K562 (cell line): Measurements from ENCODE around the gene NCOA3. TPM values are rescaled to one million over a fixed set of nuclear protein-coding genes. Genes with fewer than 3 reads are reported as not detected.
A peak's percentile ranks its signal among the peaks of the same experiment; 100 is the strongest.

Experiments
- ATAC-seq: fragments of 200-7000 bp; cut with Tn5 transposase; 3 replicates; pipeline ENCODE4 v1.9.1; 2020; ENCODE audit warnings: moderate library complexity
- BruUV-seq: library from RNA; stranded (reverse); fragments of 400-500 nt; replicated peaks from 2 replicates; lab custom pipeline; 2021; lab: Mats Ljungman, UMichigan
- CTCF ChIA-PET: fragments of 300-600 bp; formaldehyde crosslinking; extraction: SDS; loops from one replicate; lab custom pipeline; 2021; ENCODE audit warnings: low intra/inter-chr PET ratio; lab: Yijun Ruan, JAX
- POLR2A ChIA-PET: fragments of 300-600, 350-650 bp; sonication (Branson Sonifier 250); formaldehyde crosslinking; extraction: SDS; loops from one replicate; lab custom pipeline; 2021; ENCODE audit warnings: antibody characterized with exemption, inconsistent platforms; lab: Yijun Ruan, JAX
- DNase-seq, 4 experiments: peaks; one replicate each; pipeline versions ENCODE4 v3.0.0 to v3.0.0-alpha.2; 2011 to 2018; ENCODE audit warnings: low spot score in 3 of 4, mixed read lengths in 3 of 4; ENCODE audit errors: extremely low read depth in 1 of 4
- FAIRE-seq: peaks from 2 replicates; lab custom pipeline; 2011; peaks lifted over from hg19 to GRCh38; lab: Jason Lieb, UNC
- H2AFZ ChIP-seq: 2 replicates; pipeline ENCODE4 v1.6.0; 2011; ENCODE audit warnings: low read depth, low read length, control low read depth, inconsistent platforms
- H3K27ac ChIP-seq: fragments of 200-600 bp; 3 replicates; pipeline ENCODE4 v1.8.0; 2011; ENCODE audit warnings: low read depth, mild to moderate bottlenecking, control low read depth, inconsistent platforms, low read length, moderate library complexity, mixed read lengths; ENCODE audit errors: extremely low read depth
- H3K27me3 ChIP-seq, 2 experiments: fragments of 300-600 bp in 1 of 2; 2 replicates in 1 of 2; 3 replicates in 1 of 2; pipeline versions ENCODE4 v1.6.0 to v1.8.0; 2011; ENCODE audit warnings: inconsistent platforms in 2 of 2, low read length in 2 of 2, mild to moderate bottlenecking in 1 of 2, mixed read lengths in 1 of 2, moderate library complexity in 1 of 2; ENCODE audit not compliant: control insufficient read depth in 2 of 2, insufficient read depth in 2 of 2
- H3K36me3 ChIP-seq: fragments of 300-600 bp; 3 replicates; pipeline ENCODE4 v1.8.0; 2011; ENCODE audit warnings: mild to moderate bottlenecking, low read length, inconsistent platforms; ENCODE audit not compliant: control insufficient read depth, insufficient read depth
- H3K4me1 ChIP-seq, 2 experiments: fragments of 200-600 bp in 1 of 2; replicated peaks in 1 of 2; 2 replicates in 1 of 2; 3 replicates in 1 of 2; pipeline versions ENCODE4 v1.5.1 to v1.8.0; 2011; ENCODE audit warnings: inconsistent platforms in 2 of 2, low read length in 2 of 2, mild to moderate bottlenecking in 1 of 2, mixed read lengths in 1 of 2, moderate library complexity in 1 of 2; ENCODE audit not compliant: control insufficient read depth in 2 of 2, insufficient read depth in 2 of 2
- H3K4me2 ChIP-seq: 2 replicates; pipeline ENCODE4 v1.6.1; 2011; ENCODE audit warnings: low read length, control low read depth, inconsistent platforms, mixed read lengths; ENCODE audit not compliant: insufficient read depth
- H3K4me3 ChIP-seq: fragments of 200-600 bp; sonication (generic), shearing (Covaris generic); 2 replicates; pipeline ENCODE4 v1.5.1; 2016; ENCODE audit warnings: control low read depth, inconsistent platforms
- H3K79me2 ChIP-seq: fragments of 200-600 bp; 3 replicates; pipeline ENCODE4 v1.8.0; 2011; ENCODE audit warnings: low read length, inconsistent platforms; ENCODE audit not compliant: control insufficient read depth, insufficient read depth
- H3K9ac ChIP-seq, 2 experiments: 2 replicates each; pipeline versions ENCODE4 v1.6.0 to v1.6.1; 2011; ENCODE audit warnings: low read depth in 2 of 2, low read length in 2 of 2, control low read depth in 1 of 2, inconsistent platforms in 1 of 2, mild to moderate bottlenecking in 1 of 2, mixed read lengths in 1 of 2; ENCODE audit not compliant: insufficient read depth in 1 of 2
- H3K9me1 ChIP-seq: one replicate; pipeline ENCODE4 v1.6.0; 2011; ENCODE audit warnings: inconsistent platforms, mild to moderate bottlenecking, low read length, moderate library complexity; ENCODE audit not compliant: control insufficient read depth, insufficient read depth
- H3K9me3 ChIP-seq: replicated peaks from 2 replicates; pipeline ENCODE4 v1.5.1; 2011; ENCODE audit warnings: low read depth, low read length, inconsistent platforms; ENCODE audit not compliant: control insufficient read depth, insufficient read depth
- H4K20me1 ChIP-seq: replicated peaks from 2 replicates; pipeline ENCODE4 v1.6.1; 2011; ENCODE audit warnings: low read length, inconsistent platforms, mixed read lengths; ENCODE audit not compliant: control insufficient read depth, insufficient read depth
- SNAPC5 ChIP-seq: fragments of 250-450 bp; sonication (Bioruptor Pico); IDR thresholded peaks from 2 replicates; pipeline ENCODE4 v1.8.0; 2021; ENCODE audit warnings: moderate library complexity, mild to moderate bottlenecking, inconsistent platforms
- THRA ChIP-seq: fragments of 450-650 bp; IDR thresholded peaks from 2 replicates; pipeline ENCODE4 v1.6.1; 2017; ENCODE audit warnings: mild to moderate bottlenecking, moderate library complexity
- ZBTB11 ChIP-seq, 3 experiments: fragments of 200-800 bp in 1 of 3; fragments of 250-450 bp in 1 of 3; fragments of 450-650 bp in 1 of 3; sonication (Bioruptor Pico) in 1 of 3; sonication (Bioruptor generic) in 1 of 3; formaldehyde crosslinking in 1 of 3; IDR thresholded peaks; 2 replicates each; pipeline versions ENCODE4 v1.6.1 to v1.8.0; 2016 to 2022; ENCODE audit warnings: mild to moderate bottlenecking in 2 of 3, missing genetic modification characterization in 2 of 3, missing compliant biosample characterization in 1 of 3, moderate library complexity in 1 of 3
- WGBS: fragments of 100-300 bp; shearing (Covaris generic); methylation state at CpG from one replicate; pipeline ENCODE4 v1.1.6; 2016; ENCODE audit warnings: low coverage, mixed read lengths; ENCODE audit not compliant: insufficient coverage; ENCODE audit errors: missing lambda C conversion rate; 5-methylcytosine and 5-hydroxymethylcytosine counted together
- in situ Hi-C: fragments of 300-500 bp; cut with MboI; formaldehyde crosslinking; loops from 4 replicates; pipeline ENCODE4 v1.15.0; 2018; ENCODE audit warnings: inconsistent platforms, mixed read lengths
- intact Hi-C: fragments of 100-400 bp; cut with micrococcal nuclease; formaldehyde crosslinking; loops from 2 replicates; pipeline ENCODE4 v1.14.2; 2022
- polyA plus RNA-seq, 8 experiments: library from polyadenylated mRNA; depleted of rRNA in 4 of 8; stranded (reverse) in 5 of 8; unstranded in 3 of 8; fragments of >200 nt; fragmentation: Nextera tagmentation in 2 of 8; fragmentation: Illumina TruSeq in 1 of 8; extraction: Ambion mirVana in 2 of 8; extraction: Trizol in 1 of 8; gene quantifications; 2 replicates each; pipeline versions ENCODE4 v1.2.1 to v1.2.3, GENCODE V29; 2011 to 2014; ENCODE audit warnings: inconsistent platforms in 1 of 8, missing spikeins in 1 of 8
- total RNA-seq, 7 experiments: library from RNA; depleted of rRNA in 6 of 7; stranded (reverse); fragments of >200 nt in 6 of 7; fragmentation: Illumina TruSeq in 2 of 7; extraction: Trizol in 2 of 7; gene quantifications; 2 replicates each; pipeline versions ENCODE4 v1.2.1 to v1.2.3, GENCODE V29; 2011 to 2021; ENCODE audit warnings: low replicate concordance in 1 of 7

The NCOA3 gene
- total and polyA plus RNA-seq, 9 of the 15 experiments (the other 6 are each of a cell fraction or from before 2014, with no cell fraction given) = 3.2 to 24.3 (median 14.4) TPM

- no peak for TF ChIP-seq THRA
Measured at GRCh38 chr20:47490795-47491194, 10.9 kb upstream of the NCOA3 start (continued).

GRCh38 chr20:47492284-47492683, 9.4 kb upstream of the NCOA3 start:
- ATAC-seq = no peak
- TF ChIP-seq SNAPC5 (no peak), ZBTB11 (CRISPR knock-in tag; IDR thresholded peaks at IDR 0.05) (peak in 1 of 3 experiments; percentile 56; a peak in 2 of 6 replicates)
- POLR2A ChIA-PET = interaction anchor here (2.0 to 2.1 kb wide), 2 partner anchors 10 to 17 kb away, joined by 4 to 35 read pairs; partner anchors contain the start of gene NCOA3
- Histone ChIP-seq H3K4me2 (no peak overlapping the region), H3K4me3 (no peak overlapping the region), H4K20me1 (no peaks in the 10 kb centered on the region), H3K79me2 (no peaks in the 10 kb centered on the region), H2AFZ (no peak overlapping the region), H3K4me1 (peaks cover 6 to 19% of the 10 kb centered on the region in 2 experiments), H3K36me3 (no peaks in the 10 kb centered on the region), H3K9me1 (no peaks in the 10 kb centered on the region), H3K9ac (no peak overlapping the region), H3K27me3 (no peaks in the 10 kb centered on the region), H3K27ac (no peak overlapping the region), H3K9me3 (no peaks in the 10 kb centered on the region)
- DNase-seq = no peak
- intact Hi-C loops = no loop called here
- 54% methylated on average over 3 of the region's 3 CpGs for WGBS
- CTCF ChIA-PET = no interaction called here
- no peak for FAIRE-seq
- in situ Hi-C loops = no loop called here
- BruUV-seq = no TSS peak
